Measurements from ENCODE around the gene SARS2. TPM values are rescaled to one million over a fixed set of nuclear protein-coding genes. Genes with fewer than 3 reads are reported as not detected.

The SARS2 gene, protein sequence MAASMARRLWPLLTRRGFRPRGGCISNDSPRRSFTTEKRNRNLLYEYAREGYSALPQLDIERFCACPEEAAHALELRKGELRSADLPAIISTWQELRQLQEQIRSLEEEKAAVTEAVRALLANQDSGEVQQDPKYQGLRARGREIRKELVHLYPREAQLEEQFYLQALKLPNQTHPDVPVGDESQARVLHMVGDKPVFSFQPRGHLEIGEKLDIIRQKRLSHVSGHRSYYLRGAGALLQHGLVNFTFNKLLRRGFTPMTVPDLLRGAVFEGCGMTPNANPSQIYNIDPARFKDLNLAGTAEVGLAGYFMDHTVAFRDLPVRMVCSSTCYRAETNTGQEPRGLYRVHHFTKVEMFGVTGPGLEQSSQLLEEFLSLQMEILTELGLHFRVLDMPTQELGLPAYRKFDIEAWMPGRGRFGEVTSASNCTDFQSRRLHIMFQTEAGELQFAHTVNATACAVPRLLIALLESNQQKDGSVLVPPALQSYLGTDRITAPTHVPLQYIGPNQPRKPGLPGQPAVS
- total RNA-seq (2013) = 8.7 TPM
- 10 to 100 TPM in 1 of 3 donors, 1 to 10 TPM in 2; 8.1 to 21.9 (median 8.3) TPM for polyA plus RNA-seq
- 5.0 and 10.1 TPM in 2 replicates for polyA minus RNA-seq
- total RNA-seq = 0.17 to 1.6 (median 0.49) reads per million in 11 experiments

- peaks cover 15% of the 10 kb centered on the region for H3K4me1 Mint-ChIP-seq
- peak within 1 kb of the TSS; percentile 90 to 96 for H3K4me3 Mint-ChIP-seq
- TF ChIP-seq, protein P1, sequence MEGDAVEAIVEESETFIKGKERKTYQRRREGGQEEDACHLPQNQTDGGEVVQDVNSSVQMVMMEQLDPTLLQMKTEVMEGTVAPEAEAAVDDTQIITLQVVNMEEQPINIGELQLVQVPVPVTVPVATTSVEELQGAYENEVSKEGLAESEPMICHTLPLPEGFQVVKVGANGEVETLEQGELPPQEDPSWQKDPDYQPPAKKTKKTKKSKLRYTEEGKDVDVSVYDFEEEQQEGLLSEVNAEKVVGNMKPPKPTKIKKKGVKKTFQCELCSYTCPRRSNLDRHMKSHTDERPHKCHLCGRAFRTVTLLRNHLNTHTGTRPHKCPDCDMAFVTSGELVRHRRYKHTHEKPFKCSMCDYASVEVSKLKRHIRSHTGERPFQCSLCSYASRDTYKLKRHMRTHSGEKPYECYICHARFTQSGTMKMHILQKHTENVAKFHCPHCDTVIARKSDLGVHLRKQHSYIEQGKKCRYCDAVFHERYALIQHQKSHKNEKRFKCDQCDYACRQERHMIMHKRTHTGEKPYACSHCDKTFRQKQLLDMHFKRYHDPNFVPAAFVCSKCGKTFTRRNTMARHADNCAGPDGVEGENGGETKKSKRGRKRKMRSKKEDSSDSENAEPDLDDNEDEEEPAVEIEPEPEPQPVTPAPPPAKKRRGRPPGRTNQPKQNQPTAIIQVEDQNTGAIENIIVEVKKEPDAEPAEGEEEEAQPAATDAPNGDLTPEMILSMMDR (IDR thresholded peaks at IDR 0.05) = peak; percentile 100
- Histone ChIP-seq H3K4me2 (replicated peaks; ENCODE audit: extremely low read depth, low read length, poor library complexity, severe bottlenecking) (peak within 1 kb of the TSS; percentile 97), H3K9ac (ENCODE audit: insufficient read depth, low read length, poor library complexity, severe bottlenecking) (peak within 1 kb of the TSS; percentile 88), H2AFZ (ENCODE audit: insufficient read depth, low read depth, low read length, poor library complexity, severe bottlenecking) (peak within 1 kb of the TSS; percentile 94), H3K36me3 (replicated peaks in 1 of 2; ENCODE audit: control insufficient read depth in 1 of 2, insufficient read depth in 2 of 2, low read length in 2 of 2) (peaks cover 16 to 23% of the 10 kb centered on the region in 2 donors), H3K27ac (ENCODE audit: low read depth in 1 of 2, low read length in 2 of 2) (peak within 1 kb of the TSS; percentile 69 to 96), H3K9me3 (replicated peaks in 1 of 2; ENCODE audit: control insufficient read depth in 1 of 2, insufficient read depth in 1 of 2, low read length in 2 of 2) (peaks cover 0 to 9% of the 10 kb centered on the region in 2 donors), H3K4me3 (replicated peaks in 1 of 3; ENCODE audit: low read depth in 2 of 3, low read length in 3 of 3) (peak within 1 kb of the TSS; percentile 70 to 92 (median 86)), H3K27me3 (ENCODE audit: control insufficient read depth in 2 of 2, insufficient read depth in 2 of 2, low read length in 2 of 2) (no peaks in the 10 kb centered on the region), H3K79me2 (ENCODE audit: insufficient read depth, low read length) (peaks cover 27% of the 10 kb centered on the region), H4K20me1 (ENCODE audit: insufficient read depth, low read length) (no peaks in the 10 kb centered on the region), H3K4me1 (ENCODE audit: control insufficient read depth in 1 of 2, insufficient read depth in 2 of 2, low read length in 2 of 2) (peaks cover 16 to 25% of the 10 kb centered on the region in 2 donors)
- H3K9me3 Mint-ChIP-seq = peaks cover 7 to 15% (median 11%) of the 10 kb centered on the region in 7 donors
- WGBS (ENCODE audit: insufficient coverage) = under 1% methylated on average over 48 of the region's 49 CpGs
- H3K36me3 Mint-ChIP-seq = peaks cover 23 to 47% of the 10 kb centered on the region in 2 donors
- intact Hi-C loops (cut with micrococcal nuclease) = loop anchor here (1.0 to 10.0 kb wide), 5 partner anchors 31 to 525 kb away; partner anchors contain the start of genes FAM98C (in 2 of the 2), NFKBIB (in 2 of the 2) and SIRT2 (in 2 of the 2)
- peak; percentile 94 to 97 (median 94) for DNase-seq
- H3K27me3 Mint-ChIP-seq (ENCODE audit: low read depth in 3 of 3) = peaks cover 0 to 2% (median 0%) of the 10 kb centered on the region in 3 donors
- H3K27ac Mint-ChIP-seq = peak within 1 kb of the TSS; percentile 94 to 98 (median 97)
Measured at GRCh38 chr19:38929929-38930775, at the start of gene SARS2. Gene SARS2 (minus strand): TSS chr19:38930763. CDS start chr19:38930736, 27 bp downstream.
